ENCODE data around the gene INS.

The INS gene

DNA sequence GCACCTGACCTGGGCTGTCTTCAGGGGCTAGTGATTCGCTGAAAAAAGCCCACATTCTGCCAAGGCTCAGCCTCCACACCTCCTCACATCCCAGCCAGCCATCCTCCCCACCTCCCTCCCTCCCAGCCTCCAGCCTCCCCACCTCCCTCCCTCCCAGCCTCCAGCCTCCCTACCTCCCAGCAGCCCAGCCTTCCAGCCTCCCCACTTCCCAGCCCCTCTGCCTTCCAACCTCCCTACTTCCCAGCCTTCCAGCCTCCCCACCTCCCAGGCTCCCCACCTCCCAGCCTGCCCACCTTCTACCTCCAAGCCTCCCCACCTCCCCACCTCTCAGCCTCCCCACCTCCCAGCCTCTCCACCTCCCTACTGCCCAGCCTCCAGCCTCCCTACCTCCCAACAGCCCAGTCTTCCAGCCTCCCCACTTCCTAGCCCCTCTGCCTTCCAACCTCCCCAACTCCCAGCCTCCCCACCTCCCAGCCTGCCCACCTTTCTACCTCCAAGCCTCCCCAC lies 44.3 kb upstream of the INS start:
- no peaks in the 10 kb centered on the region for H3K79me2 ChIP-seq (ENCODE audit: insufficient read depth, low read depth)
- H3K27me3 ChIP-seq (ENCODE audit: insufficient read depth, low read depth): peaks cover 64% of the 10 kb centered on the region
- no peak overlapping the region for H3K27ac ChIP-seq
- no peak overlapping the region for H2AFZ ChIP-seq (ENCODE audit: low read depth)
- no peak overlapping the region for H3K4me3 ChIP-seq (IDR thresholded peaks at IDR 0.05; ENCODE audit: insufficient read depth, low read depth, low read length)
- H3K4me2 ChIP-seq: no peak overlapping the region
- TF ChIP-seq, protein P1, sequence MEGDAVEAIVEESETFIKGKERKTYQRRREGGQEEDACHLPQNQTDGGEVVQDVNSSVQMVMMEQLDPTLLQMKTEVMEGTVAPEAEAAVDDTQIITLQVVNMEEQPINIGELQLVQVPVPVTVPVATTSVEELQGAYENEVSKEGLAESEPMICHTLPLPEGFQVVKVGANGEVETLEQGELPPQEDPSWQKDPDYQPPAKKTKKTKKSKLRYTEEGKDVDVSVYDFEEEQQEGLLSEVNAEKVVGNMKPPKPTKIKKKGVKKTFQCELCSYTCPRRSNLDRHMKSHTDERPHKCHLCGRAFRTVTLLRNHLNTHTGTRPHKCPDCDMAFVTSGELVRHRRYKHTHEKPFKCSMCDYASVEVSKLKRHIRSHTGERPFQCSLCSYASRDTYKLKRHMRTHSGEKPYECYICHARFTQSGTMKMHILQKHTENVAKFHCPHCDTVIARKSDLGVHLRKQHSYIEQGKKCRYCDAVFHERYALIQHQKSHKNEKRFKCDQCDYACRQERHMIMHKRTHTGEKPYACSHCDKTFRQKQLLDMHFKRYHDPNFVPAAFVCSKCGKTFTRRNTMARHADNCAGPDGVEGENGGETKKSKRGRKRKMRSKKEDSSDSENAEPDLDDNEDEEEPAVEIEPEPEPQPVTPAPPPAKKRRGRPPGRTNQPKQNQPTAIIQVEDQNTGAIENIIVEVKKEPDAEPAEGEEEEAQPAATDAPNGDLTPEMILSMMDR (conservative IDR thresholded peaks at IDR 0.05; ENCODE audit: low read depth, low read length): no peak
- no peaks in the 10 kb centered on the region for H4K20me1 ChIP-seq (ENCODE audit: insufficient read depth)
- no peak overlapping the region for H3K9ac ChIP-seq
- H3K4me1 ChIP-seq (ENCODE audit: low read depth, poor library complexity, severe bottlenecking): no peaks in the 10 kb centered on the region
- H3K36me3 ChIP-seq (ENCODE audit: insufficient read depth): no peaks in the 10 kb centered on the region

DNA sequence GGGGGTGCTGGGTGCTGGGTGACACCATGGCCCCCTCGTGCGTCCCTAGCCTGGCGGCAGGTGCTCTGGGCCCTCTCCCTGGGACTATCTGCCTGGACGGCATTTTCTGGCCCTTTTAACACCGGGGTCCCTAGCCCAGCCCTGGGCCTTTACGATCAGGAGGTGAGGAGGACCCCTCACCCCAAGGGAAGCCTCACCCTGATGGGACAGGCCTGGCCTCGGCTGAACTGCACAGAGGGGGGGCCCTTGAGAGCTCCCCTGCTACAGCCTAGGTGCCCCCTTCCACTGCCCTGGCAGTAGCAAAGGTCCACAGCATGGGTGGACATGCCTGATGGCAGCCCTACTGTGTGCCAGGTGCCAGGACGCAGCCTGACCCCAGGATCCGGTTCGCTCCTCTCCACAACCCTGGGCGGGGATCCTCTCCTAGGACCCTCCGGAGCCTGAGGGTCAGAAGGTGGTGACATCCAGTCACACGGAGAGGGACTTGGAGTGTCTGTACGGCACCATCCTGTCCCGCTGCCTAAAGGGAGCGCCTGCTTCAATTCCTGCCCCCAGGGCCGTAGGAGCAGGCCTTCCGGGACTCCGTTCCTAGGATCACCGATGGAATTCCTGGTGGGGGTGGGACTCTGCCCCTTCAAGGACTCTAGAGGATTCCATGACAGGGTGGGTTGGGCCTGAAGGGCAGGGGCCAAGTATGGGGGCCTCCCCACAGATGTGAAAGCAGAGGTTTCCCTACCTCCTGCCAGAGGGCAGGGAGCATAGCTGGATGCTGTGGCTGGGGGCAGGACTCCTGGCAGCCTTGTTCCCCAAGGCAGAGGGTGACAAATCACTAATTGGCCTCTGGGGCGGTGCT lies 43.6 kb upstream of the INS start:
- no peaks in the 10 kb centered on the region for H3K36me3 ChIP-seq (ENCODE audit: insufficient read depth)
- H2AFZ ChIP-seq (ENCODE audit: low read depth): no peak overlapping the region
- no peaks in the 10 kb centered on the region for H3K79me2 ChIP-seq (ENCODE audit: insufficient read depth, low read depth)
- no peak overlapping the region for H3K4me3 ChIP-seq (IDR thresholded peaks at IDR 0.05; ENCODE audit: insufficient read depth, low read depth, low read length)
- H4K20me1 ChIP-seq (ENCODE audit: insufficient read depth): no peaks in the 10 kb centered on the region
- peaks cover 64% of the 10 kb centered on the region for H3K27me3 ChIP-seq (ENCODE audit: insufficient read depth, low read depth)
- no peak overlapping the region for H3K4me2 ChIP-seq
- TF ChIP-seq, protein P1 (conservative IDR thresholded peaks at IDR 0.05; ENCODE audit: low read depth, low read length): no peak
- no peaks in the 10 kb centered on the region for H3K4me1 ChIP-seq (ENCODE audit: low read depth, poor library complexity, severe bottlenecking)
- H3K9ac ChIP-seq: no peak overlapping the region
- no peak overlapping the region for H3K27ac ChIP-seq

DNA sequence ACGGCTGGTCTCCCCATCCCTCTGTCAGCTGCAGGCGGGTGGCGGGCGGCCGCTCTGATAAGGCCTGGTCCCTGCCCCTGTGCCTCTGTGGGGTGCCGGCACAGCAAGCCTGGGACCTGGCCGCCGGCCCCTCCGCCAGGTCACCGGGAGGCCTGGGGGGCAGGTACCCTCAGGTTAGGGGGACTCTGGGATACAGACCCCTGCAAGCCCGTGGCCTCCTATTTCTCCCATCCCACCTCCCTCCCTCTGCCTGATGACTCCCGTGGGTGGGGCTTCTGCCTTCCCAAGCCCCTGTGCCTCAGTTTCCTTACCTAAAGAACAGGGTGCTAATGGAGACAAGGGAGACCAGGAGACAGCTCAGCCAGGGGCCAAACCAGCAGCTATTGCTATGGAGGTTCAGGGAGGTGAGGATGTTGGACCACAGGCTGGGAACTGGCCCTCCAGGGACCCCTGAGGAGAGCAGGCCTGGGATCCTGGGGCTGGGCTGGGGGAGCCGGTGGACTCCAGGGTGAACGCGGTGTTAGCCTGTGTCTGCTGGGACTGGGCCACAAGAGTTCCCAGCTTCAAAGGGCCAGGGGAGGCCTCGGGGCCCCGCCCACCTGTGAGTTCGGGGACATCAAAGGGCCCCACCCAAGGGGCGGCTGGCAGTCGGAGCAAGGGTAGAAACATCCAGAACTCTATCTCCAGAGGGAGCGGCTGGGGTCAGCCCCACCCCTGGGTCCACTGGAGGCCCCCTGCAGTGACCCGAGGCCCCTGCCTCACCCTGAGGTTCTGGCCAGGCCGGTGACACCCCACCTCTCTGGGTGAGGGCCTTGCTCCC lies 42.6 kb upstream of the INS start:
- Histone ChIP-seq H3K36me3 (ENCODE audit: insufficient read depth) (no peaks in the 10 kb centered on the region), H3K4me3 (IDR thresholded peaks at IDR 0.05; ENCODE audit: insufficient read depth, low read depth, low read length) (no peak overlapping the region), H3K4me1 (ENCODE audit: low read depth, poor library complexity, severe bottlenecking) (no peaks in the 10 kb centered on the region), H3K79me2 (ENCODE audit: insufficient read depth, low read depth) (no peaks in the 10 kb centered on the region), H3K27ac (no peak overlapping the region), H3K4me2 (no peak overlapping the region), H4K20me1 (ENCODE audit: insufficient read depth) (no peaks in the 10 kb centered on the region), H2AFZ (ENCODE audit: low read depth) (no peak overlapping the region), H3K9ac (no peak overlapping the region), H3K27me3 (ENCODE audit: insufficient read depth, low read depth) (peaks cover 59% of the 10 kb centered on the region)
- TF ChIP-seq, protein P1 (conservative IDR thresholded peaks at IDR 0.05; ENCODE audit: low read depth, low read length): no peak

DNA sequence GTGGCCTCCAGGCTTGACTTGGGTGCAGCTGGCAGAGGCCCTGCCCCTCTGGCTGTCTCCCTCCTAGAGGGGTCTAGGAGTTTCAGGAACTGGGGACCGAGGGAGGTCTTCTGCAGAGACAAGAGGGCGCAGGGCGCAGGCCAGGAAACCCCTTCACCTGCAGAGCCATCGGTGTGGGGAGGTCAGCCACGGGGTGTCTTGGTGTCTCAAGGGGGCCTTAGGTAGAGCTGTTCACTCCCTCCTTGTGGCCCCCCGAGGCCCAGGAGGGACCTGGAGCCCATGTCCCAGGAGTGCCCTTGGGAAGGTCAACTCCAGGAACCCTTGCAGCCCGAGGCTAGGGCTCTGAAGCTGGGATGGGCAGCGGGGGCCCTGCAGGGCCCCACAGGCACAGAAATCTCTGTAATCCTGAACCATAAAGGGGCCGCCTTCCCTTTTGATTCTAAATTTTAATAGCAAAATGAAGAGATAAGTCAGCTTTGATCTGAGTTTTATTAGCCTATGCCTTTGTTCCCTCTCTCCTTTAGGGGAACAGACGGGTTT lies 42.0 kb upstream of the INS start:
- H3K27me3 ChIP-seq (ENCODE audit: insufficient read depth, low read depth): peaks cover 59% of the 10 kb centered on the region
- no peaks in the 10 kb centered on the region for H3K79me2 ChIP-seq (ENCODE audit: insufficient read depth, low read depth)
- no peak overlapping the region for H3K4me3 ChIP-seq (IDR thresholded peaks at IDR 0.05; ENCODE audit: insufficient read depth, low read depth, low read length)
- no peak overlapping the region for H3K9ac ChIP-seq
- no peaks in the 10 kb centered on the region for H3K36me3 ChIP-seq (ENCODE audit: insufficient read depth)
- H3K4me2 ChIP-seq: no peak overlapping the region
- no peak overlapping the region for H3K27ac ChIP-seq
- no peaks in the 10 kb centered on the region for H4K20me1 ChIP-seq (ENCODE audit: insufficient read depth)
- no peaks in the 10 kb centered on the region for H3K4me1 ChIP-seq (ENCODE audit: low read depth, poor library complexity, severe bottlenecking)
- TF ChIP-seq, protein P1 (conservative IDR thresholded peaks at IDR 0.05; ENCODE audit: low read depth, low read length): no peak
- no peak overlapping the region for H2AFZ ChIP-seq (ENCODE audit: low read depth)

Data from KMS-11 (cell line).